ENCODE data around the gene TEK.

Gene TEK

GRCh38 chr9:27094640-27095298 lies 14.3 kb upstream of the TEK start:
- H3K9me3 ChIP-seq (ENCODE audit: insufficient read depth, low read length): no peaks in the 10 kb centered on the region

DNA sequence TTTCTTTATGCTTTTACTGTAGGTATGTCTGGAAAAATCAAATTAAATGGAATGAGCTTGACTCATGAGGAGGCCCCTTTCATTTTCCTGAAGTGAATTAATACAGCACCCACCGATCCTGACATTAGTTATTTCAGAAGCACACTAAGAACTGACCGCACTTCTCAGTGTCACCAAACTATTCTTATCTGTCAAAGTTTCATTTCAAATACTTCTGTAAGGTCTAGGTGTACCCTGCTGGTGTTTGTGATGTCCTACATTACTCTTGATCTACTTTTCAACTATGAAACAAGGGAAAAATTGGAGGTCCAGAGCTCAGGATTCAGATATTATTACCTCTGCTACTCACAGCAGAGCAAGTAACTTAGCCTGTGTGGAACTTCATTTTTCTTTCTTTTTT lies 1.8 kb upstream of the TEK start:
- Histone ChIP-seq H3K9me3 (ENCODE audit: insufficient read depth, low read length) (no peaks in the 10 kb centered on the region), H3K9ac (ENCODE audit: low read length) (no peak overlapping the region), H3K27me3 (ENCODE audit: low read depth, low read length) (peaks cover 7% of the 10 kb centered on the region; the same call in 1 of the 2 replicates), H2AFZ (ENCODE audit: low read depth, low read length) (no peak overlapping the region), H3K27ac (ENCODE audit: low read length) (no peak overlapping the region), H3K4me1 (ENCODE audit: low read length) (no peaks in the 10 kb centered on the region), H3K36me3 (replicated peaks; ENCODE audit: low read depth, low read length) (no peaks in the 10 kb centered on the region), H4K20me1 (ENCODE audit: insufficient read depth, low read length) (no peaks in the 10 kb centered on the region), H3K4me3 (ENCODE audit: low read length) (no peak overlapping the region), H3K79me2 (ENCODE audit: low read length) (no peaks in the 10 kb centered on the region), H3K4me2 (ENCODE audit: low read length) (no peak overlapping the region)
- TF ChIP-seq, protein P1, sequence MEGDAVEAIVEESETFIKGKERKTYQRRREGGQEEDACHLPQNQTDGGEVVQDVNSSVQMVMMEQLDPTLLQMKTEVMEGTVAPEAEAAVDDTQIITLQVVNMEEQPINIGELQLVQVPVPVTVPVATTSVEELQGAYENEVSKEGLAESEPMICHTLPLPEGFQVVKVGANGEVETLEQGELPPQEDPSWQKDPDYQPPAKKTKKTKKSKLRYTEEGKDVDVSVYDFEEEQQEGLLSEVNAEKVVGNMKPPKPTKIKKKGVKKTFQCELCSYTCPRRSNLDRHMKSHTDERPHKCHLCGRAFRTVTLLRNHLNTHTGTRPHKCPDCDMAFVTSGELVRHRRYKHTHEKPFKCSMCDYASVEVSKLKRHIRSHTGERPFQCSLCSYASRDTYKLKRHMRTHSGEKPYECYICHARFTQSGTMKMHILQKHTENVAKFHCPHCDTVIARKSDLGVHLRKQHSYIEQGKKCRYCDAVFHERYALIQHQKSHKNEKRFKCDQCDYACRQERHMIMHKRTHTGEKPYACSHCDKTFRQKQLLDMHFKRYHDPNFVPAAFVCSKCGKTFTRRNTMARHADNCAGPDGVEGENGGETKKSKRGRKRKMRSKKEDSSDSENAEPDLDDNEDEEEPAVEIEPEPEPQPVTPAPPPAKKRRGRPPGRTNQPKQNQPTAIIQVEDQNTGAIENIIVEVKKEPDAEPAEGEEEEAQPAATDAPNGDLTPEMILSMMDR (IDR thresholded peaks at IDR 0.05; ENCODE audit: low read depth, low read length): no peak
- TF ChIP-seq EZH2phosphoT487 (IDR thresholded peaks at IDR 0.05; ENCODE audit: low read depth): no peak

More at GRCh38 chr9:27094640-27095298, 14.3 kb upstream of the TEK start:
- Histone ChIP-seq H3K36me3 (replicated peaks; ENCODE audit: low read depth, low read length) (no peaks in the 10 kb centered on the region), H3K4me2 (ENCODE audit: low read length) (no peak overlapping the region), H3K79me2 (ENCODE audit: low read length) (no peaks in the 10 kb centered on the region), H3K27me3 (ENCODE audit: low read depth, low read length) (no peaks in the 10 kb centered on the region), H3K27ac (ENCODE audit: low read length) (no peak overlapping the region), H3K9ac (ENCODE audit: low read length) (no peak overlapping the region), H3K4me3 (ENCODE audit: low read length) (no peak overlapping the region), H2AFZ (ENCODE audit: low read depth, low read length) (no peak overlapping the region), H3K4me1 (ENCODE audit: low read length) (no peaks in the 10 kb centered on the region), H4K20me1 (ENCODE audit: insufficient read depth, low read length) (no peaks in the 10 kb centered on the region)
- TF ChIP-seq, protein P1 (IDR thresholded peaks at IDR 0.05; ENCODE audit: low read depth, low read length): no peak
- TF ChIP-seq EZH2phosphoT487 (IDR thresholded peaks at IDR 0.05; ENCODE audit: low read depth): no peak

GRCh38 chr9:27109621-27110020 lies 596 bp downstream of the TEK start:
- Histone ChIP-seq H4K20me1 (ENCODE audit: insufficient read depth, low read length) (no peaks in the 10 kb centered on the region), H3K4me1 (ENCODE audit: low read length) (no peaks in the 10 kb centered on the region), H3K27me3 (ENCODE audit: low read depth, low read length) (peaks cover 7% of the 10 kb centered on the region; the same call in 1 of the 2 replicates), H3K9me3 (ENCODE audit: insufficient read depth, low read length) (no peaks in the 10 kb centered on the region), H3K79me2 (ENCODE audit: low read length) (no peaks in the 10 kb centered on the region), H3K27ac (ENCODE audit: low read length) (no peak overlapping the region), H3K4me2 (ENCODE audit: low read length) (no peak overlapping the region), H3K36me3 (replicated peaks; ENCODE audit: low read depth, low read length) (no peaks in the 10 kb centered on the region), H2AFZ (ENCODE audit: low read depth, low read length) (no peak overlapping the region), H3K4me3 (ENCODE audit: low read length) (no peak overlapping the region), H3K9ac (ENCODE audit: low read length) (no peak overlapping the region)
- TF ChIP-seq, protein P1 (IDR thresholded peaks at IDR 0.05; ENCODE audit: low read depth, low read length): no peak

GRCh38 chr9:27110181-27110580 lies 1.2 kb downstream of the TEK start:
- no peak overlapping the region for H2AFZ ChIP-seq (ENCODE audit: low read depth, low read length)
- H3K27ac ChIP-seq (ENCODE audit: low read length): no peak overlapping the region
- TF ChIP-seq, protein P1 (IDR thresholded peaks at IDR 0.05; ENCODE audit: low read depth, low read length): no peak
- no peak for TF ChIP-seq EZH2phosphoT487 (IDR thresholded peaks at IDR 0.05; ENCODE audit: low read depth)
- no peaks in the 10 kb centered on the region for H4K20me1 ChIP-seq (ENCODE audit: insufficient read depth, low read length)
- peaks cover 7% of the 10 kb centered on the region; the same call in 1 of the 2 replicates for H3K27me3 ChIP-seq (ENCODE audit: low read depth, low read length)
- H3K4me3 ChIP-seq (ENCODE audit: low read length): no peak overlapping the region
- H3K9me3 ChIP-seq (ENCODE audit: insufficient read depth, low read length): no peaks in the 10 kb centered on the region
- no peaks in the 10 kb centered on the region for H3K79me2 ChIP-seq (ENCODE audit: low read length)
- H3K4me1 ChIP-seq (ENCODE audit: low read length): no peaks in the 10 kb centered on the region
- no peak overlapping the region for H3K9ac ChIP-seq (ENCODE audit: low read length)
- no peaks in the 10 kb centered on the region for H3K36me3 ChIP-seq (replicated peaks; ENCODE audit: low read depth, low read length)
- no peak overlapping the region for H3K4me2 ChIP-seq (ENCODE audit: low read length)

All from OCI-LY3 (cell line).